UCSD-AML1 (cell line): ENCODE data around the gene USP17L12.
"Not testable (repeated sequence)": the region's sequence is repeated elsewhere in the genome, so short reads cannot be mapped to it uniquely, and the experiment has no call there.

Experiments
- DNase-seq: peaks from one replicate; lab custom pipeline; 2025; ENCODE audit not compliant: unreplicated experiment; lab: John Stamatoyannopoulos, UW

The USP17L12 gene, protein sequence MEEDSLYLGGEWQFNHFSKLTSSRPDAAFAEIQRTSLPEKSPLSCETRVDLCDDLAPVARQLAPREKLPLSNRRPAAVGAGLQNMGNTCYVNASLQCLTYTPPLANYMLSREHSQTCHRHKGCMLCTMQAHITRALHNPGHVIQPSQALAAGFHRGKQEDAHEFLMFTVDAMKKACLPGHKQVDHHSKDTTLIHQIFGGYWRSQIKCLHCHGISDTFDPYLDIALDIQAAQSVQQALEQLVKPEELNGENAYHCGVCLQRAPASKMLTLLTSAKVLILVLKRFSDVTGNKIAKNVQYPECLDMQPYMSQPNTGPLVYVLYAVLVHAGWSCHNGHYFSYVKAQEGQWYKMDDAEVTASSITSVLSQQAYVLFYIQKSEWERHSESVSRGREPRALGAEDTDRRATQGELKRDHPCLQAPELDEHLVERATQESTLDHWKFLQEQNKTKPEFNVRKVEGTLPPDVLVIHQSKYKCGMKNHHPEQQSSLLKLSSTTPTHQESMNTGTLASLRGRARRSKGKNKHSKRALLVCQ

DNA sequence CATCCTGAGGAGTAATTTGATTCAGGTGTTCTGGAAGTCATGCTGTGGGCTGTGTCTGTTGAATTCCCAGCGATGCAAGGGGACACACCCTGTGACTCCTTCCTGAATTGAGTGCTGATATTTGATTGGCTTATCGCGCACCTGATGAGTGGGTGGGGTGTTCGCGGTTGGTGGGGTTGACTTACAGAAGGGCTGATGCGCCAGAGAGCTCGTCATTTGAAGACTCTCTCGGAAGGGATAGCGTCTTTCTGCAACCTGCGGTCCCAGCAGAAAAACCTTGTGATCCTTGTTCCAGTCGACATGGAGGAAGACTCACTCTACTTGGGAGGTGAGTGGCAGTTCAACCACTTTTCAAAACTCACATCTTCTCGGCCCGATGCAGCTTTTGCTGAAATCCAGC, at the start of gene USP17L12:
Gene USP17L12 (plus strand): TSS at position 301 of the 400 bp plus-strand sequence. CDS start 0 bp downstream, at position 301.
- not testable (repeated sequence) for DNase-seq

DNA sequence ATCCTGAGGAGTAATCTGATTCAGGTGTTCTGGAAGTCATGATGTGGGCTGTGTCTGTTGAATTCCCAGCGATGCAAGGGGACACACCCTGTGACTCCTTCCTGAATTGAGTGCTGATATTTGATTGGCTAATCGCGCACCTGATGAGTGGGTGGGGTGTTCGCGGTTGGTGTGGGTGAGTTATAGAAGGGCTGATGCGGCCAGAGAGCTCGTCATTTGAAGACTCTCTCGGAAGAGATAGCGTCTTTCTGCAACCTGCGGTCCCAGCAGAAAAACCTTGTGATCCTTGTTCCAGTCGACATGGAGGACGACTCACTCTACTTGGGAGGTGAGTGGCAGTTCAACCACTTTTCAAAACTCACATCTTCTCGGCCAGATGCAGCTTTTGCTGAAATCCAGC, 9.6 kb upstream of the USP17L12 start, which contains the start of gene USP17L10:
Gene USP17L10 (plus strand): TSS at position 301 of the 400 bp plus-strand sequence. CDS start 0 bp downstream, at position 301.
- DNase-seq, result not testable (repeated sequence)

DNA sequence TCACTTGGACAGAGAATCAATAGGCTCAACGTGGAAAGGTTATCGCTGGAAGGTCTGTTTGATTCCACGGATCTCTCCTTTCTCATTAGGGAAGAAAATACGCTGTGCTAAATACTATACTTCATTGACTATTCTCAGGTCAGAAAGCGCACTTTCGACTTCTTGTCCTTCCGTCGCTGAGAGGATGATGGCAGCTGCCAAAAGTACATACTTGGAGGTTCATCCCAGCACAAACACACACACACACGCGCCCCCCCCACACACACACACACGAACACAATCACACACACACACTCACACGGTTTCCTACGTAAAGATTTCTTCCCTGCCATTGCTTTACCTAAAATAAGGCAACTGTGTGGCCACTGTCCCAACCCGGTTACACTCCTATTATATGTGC, 5.3 kb upstream of the USP17L12 start:
- not testable (repeated sequence) for DNase-seq

DNA sequence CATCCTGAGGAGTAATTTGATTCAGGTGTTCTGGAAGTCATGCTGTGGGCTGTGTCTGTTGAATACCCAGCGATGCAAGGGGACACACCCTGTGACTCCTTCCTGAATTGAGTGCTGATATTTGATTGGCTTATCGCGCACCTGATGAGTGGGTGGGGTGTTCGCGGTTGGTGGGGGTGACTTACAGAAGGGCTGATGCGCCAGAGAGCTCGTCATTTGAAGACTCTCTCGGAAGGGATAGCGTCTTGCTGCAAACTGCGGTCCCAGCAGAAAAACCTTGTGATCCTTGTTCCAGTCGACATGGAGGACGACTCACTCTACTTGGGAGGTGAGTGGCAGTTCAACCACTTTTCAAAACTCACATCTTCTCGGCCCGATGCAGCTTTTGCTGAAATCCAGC, 4.8 kb upstream of the USP17L12 start, which contains the start of gene USP17L11:
Gene USP17L11 (plus strand): TSS at position 301 of the 400 bp plus-strand sequence. CDS start 0 bp downstream, at position 301.
- DNase-seq, result not testable (repeated sequence)

DNA sequence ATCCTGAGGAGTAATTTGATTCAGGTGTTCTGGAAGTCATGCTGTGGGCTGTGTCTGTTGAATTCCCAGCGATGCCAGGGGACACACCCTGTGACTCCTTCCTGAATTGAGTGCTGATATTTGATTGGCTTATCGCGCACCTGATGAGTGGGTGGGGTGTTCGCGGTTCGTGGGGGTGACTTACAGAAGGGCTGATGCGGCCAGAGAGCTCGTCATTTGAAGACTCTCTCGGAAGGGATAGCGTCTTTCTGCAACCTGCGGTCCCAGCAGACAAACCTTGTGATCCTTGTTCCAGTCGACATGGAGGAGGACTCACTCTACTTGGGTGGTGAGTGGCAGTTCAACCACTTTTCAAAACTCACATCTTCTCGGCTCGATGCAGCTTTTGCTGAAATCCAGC, 4.6 kb downstream of the USP17L12 start, which contains the start of gene USP17L13:
Gene USP17L13 (plus strand): TSS at position 301 of the 400 bp plus-strand sequence. CDS start 0 bp downstream, at position 301.
- DNase-seq, result not testable (repeated sequence)

DNA sequence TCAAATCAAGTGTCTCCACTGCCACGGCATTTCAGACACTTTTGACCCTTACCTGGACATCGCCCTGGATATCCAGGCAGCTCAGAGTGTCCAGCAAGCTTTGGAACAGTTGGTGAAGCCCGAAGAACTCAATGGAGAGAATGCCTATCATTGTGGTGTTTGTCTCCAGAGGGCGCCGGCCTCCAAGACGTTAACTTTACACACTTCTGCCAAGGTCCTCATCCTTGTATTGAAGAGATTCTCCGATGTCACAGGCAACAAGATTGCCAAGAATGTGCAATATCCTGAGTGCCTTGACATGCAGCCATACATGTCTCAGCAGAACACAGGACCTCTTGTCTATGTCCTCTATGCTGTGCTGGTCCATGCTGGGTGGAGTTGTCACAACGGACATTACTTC, 10.3 kb downstream of the USP17L12 start:
- DNase-seq, result not testable (repeated sequence)

DNA sequence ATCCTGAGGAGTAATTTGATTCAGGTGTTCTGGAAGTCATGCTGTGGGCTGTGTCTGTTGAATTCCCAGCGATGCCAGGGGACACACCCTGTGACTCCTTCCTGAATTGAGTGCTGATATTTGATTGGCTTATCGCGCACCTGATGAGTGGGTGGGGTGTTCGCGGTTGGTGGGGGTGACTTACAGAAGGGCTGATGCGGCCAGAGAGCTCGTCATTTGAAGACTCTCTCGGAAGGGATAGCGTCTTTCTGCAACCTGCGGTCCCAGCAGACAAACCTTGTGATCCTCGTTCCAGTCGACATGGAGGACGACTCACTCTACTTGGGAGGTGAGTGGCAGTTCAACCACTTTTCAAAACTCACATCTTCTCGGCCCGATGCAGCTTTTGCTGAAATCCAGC, 14.1 kb downstream of the USP17L12 start, which contains the start of gene USP17L15:
Gene USP17L15 (plus strand): TSS at position 301 of the 400 bp plus-strand sequence. CDS start 0 bp downstream, at position 301.
- DNase-seq, result not testable (repeated sequence)

DNA sequence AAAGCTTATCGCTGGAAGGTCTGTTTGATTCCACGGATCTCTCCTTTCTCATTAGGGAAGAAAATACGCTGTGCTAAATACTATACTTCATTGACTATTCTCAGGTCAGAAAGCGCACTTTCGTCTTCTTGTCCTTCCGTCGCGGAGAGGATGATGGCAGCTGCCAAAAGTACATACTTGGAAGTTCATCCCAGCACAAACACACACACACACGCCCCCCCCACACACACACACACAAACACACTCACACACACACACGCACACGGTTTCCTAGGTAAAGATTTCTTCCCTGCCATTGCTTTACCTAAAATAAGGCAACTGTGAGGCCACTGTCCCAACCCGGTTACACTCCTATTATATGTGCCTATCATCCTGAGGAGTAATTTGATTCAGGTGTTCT, 18.5 kb downstream of the USP17L12 start:
- DNase-seq, result not testable (repeated sequence)

DNA sequence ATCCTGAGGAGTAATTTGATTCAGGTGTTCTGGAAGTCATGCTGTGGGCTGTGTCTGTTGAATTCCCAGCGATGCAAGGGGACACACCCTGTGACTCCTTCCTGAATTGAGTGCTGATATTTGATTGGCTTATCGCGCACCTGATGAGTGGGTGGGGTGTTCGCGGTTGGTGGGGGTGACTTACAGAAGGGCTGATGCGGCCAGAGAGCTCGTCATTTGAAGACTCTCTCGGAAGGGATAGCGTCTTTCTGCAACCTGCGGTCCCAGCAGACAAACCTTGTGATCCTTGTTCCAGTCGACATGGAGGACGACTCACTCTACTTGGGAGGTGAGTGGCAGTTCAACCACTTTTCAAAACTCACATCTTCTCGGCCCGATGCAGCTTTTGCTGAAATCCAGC, 23.6 kb downstream of the USP17L12 start, which contains the start of gene USP17L17:
Gene USP17L17 (plus strand): TSS at position 301 of the 400 bp plus-strand sequence. CDS start 0 bp downstream, at position 301.
- DNase-seq, result not testable (repeated sequence)

DNA sequence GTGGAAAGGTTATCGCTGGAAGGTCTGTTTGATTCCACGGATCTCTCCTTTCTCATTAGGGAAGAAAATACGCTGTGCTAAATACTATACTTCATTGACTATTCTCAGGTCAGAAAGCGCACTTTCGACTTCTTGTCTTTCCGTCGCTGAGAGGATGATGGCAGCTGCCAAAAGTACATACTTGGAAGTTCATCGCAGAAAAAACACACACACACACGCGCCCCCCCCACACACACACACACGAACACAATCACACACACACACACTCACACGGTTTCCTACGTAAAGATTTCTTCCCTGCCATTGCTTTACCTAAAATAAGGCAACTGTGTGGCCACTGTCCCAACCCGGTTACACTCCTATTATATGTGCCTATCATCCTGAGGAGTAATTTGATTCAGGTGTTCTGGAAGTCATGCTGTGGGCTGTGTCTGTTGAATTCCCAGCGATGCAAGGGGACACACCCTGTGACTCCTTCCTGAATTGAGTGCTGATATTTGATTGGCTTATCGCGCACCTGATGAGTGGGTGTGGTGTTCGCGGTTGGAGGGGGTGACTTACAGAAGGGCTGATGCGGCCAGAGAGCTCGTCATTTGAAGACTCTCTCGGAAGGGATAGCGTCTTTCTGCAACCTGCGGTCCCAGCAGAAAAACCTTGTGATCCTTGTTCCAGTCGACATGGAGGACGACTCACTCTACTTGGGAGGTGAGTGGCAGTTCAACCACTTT, 28.2 kb downstream of the USP17L12 start, which contains the start of gene USP17L18:
Gene USP17L18 (plus strand): TSS at position 678 of the 728 bp plus-strand sequence. CDS start 0 bp downstream, at position 678.
- DNase-seq, result not testable (repeated sequence)

DNA sequence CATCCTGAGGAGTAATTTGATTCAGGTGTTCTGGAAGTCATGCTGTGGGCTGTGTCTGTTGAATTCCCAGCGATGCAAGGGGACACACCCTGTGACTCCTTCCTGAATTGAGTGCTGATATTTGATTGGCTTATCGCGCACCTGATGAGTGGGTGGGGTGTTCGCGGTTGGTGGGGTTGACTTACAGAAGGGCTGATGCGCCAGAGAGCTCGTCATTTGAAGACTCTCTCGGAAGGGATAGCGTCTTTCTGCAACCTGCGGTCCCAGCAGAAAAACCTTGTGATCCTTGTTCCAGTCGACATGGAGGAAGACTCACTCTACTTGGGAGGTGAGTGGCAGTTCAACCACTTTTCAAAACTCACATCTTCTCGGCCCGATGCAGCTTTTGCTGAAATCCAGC, 33.1 kb downstream of the USP17L12 start, which contains the start of gene USP17L19:
Gene USP17L19 (plus strand): TSS at position 301 of the 400 bp plus-strand sequence. CDS start 0 bp downstream, at position 301.
- not testable (repeated sequence) for DNase-seq

DNA sequence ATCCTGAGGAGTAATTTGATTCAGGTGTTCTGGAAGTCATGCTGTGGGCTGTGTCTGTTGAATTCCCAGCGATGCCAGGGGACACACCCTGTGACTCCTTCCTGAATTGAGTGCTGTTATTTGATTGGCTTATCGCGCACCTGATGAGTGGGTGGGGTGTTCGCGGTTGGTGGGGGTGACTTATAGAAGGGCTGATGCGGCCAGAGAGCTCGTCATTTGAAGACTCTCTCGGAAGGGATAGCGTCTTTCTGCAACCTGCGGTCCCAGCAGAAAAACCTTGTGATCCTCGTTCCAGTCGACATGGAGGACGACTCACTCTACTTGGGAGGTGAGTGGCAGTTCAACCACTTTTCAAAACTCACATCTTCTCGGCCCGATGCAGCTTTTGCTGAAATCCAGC, 37.9 kb downstream of the USP17L12 start, which contains the start of gene USP17L20:
Gene USP17L20 (plus strand): TSS at position 301 of the 400 bp plus-strand sequence. CDS start 0 bp downstream, at position 301.
- DNase-seq, result not testable (repeated sequence)

DNA sequence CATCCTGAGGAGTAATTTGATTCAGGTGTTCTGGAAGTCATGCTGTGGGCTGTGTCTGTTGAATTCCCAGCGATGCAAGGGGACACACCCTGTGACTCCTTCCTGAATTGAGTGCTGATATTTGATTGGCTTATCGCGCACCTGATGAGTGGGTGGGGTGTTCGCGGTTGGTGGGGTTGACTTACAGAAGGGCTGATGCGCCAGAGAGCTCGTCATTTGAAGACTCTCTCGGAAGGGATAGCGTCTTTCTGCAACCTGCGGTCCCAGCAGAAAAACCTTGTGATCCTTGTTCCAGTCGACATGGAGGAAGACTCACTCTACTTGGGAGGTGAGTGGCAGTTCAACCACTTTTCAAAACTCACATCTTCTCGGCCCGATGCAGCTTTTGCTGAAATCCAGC, 42.6 kb downstream of the USP17L12 start, which contains the start of gene USP17L21:
Gene USP17L21 (plus strand): TSS at position 301 of the 400 bp plus-strand sequence. CDS start 0 bp downstream, at position 301.
- not testable (repeated sequence) for DNase-seq

DNA sequence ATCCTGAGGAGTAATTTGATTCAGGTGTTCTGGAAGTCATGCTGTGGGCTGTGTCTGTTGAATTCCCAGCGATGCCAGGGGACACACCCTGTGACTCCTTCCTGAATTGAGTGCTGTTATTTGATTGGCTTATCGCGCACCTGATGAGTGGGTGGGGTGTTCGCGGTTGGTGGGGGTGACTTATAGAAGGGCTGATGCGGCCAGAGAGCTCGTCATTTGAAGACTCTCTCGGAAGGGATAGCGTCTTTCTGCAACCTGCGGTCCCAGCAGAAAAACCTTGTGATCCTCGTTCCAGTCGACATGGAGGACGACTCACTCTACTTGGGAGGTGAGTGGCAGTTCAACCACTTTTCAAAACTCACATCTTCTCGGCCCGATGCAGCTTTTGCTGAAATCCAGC, 47.4 kb downstream of the USP17L12 start, which contains the start of gene USP17L22:
Gene USP17L22 (plus strand): TSS at position 301 of the 400 bp plus-strand sequence. CDS start 0 bp downstream, at position 301.
- not testable (repeated sequence) for DNase-seq
